Lower leg skin (tissue), 3 donors: ENCODE results near the gene GALR1.

Experiments
- POLR2A ChIP-seq, 2 donors: fragments of 450-650 bp; IDR thresholded peaks; one replicate each; pipeline ENCODE4 v1.6.1; 2016 to 2017; ENCODE audit warnings: antibody characterized with exemption in 2 of 2, mild to moderate bottlenecking in 1 of 2, moderate library complexity in 1 of 2
- TF ChIP-seq, protein P1 (sequence below), 3 donors: fragments of 450-650 bp; IDR thresholded peaks; one replicate each; pipeline ENCODE4 v1.5.1; 2016; ENCODE audit warnings: antibody characterized with exemption in 3 of 3, mild to moderate bottlenecking in 3 of 3, moderate library complexity in 2 of 3

- TF ChIP-seq, protein P1, sequence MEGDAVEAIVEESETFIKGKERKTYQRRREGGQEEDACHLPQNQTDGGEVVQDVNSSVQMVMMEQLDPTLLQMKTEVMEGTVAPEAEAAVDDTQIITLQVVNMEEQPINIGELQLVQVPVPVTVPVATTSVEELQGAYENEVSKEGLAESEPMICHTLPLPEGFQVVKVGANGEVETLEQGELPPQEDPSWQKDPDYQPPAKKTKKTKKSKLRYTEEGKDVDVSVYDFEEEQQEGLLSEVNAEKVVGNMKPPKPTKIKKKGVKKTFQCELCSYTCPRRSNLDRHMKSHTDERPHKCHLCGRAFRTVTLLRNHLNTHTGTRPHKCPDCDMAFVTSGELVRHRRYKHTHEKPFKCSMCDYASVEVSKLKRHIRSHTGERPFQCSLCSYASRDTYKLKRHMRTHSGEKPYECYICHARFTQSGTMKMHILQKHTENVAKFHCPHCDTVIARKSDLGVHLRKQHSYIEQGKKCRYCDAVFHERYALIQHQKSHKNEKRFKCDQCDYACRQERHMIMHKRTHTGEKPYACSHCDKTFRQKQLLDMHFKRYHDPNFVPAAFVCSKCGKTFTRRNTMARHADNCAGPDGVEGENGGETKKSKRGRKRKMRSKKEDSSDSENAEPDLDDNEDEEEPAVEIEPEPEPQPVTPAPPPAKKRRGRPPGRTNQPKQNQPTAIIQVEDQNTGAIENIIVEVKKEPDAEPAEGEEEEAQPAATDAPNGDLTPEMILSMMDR (IDR thresholded peaks at IDR 0.05) = no peak
- no peak for TF ChIP-seq POLR2A (IDR thresholded peaks at IDR 0.05)
Measured at GRCh38 chr18:77304268-77304667, 54.6 kb downstream of the GALR1 start.
